Activated CD4-positive, alpha-beta T cell treated with anti-CD3 and anti-CD28 coated beads, Interleukin-2, amount 50 U/mL, for 1 hour (primary cell): ENCODE data around the gene IPO9.

ENCODE experiments used
- DNase-seq: peaks from one replicate; pipeline ENCODE4 v3.0.0-alpha.2; 2020

The IPO9 gene

GRCh38 chr1:201907621-201908020, 78.7 kb downstream of the IPO9 start:
- no peak for DNase-seq

DNA sequence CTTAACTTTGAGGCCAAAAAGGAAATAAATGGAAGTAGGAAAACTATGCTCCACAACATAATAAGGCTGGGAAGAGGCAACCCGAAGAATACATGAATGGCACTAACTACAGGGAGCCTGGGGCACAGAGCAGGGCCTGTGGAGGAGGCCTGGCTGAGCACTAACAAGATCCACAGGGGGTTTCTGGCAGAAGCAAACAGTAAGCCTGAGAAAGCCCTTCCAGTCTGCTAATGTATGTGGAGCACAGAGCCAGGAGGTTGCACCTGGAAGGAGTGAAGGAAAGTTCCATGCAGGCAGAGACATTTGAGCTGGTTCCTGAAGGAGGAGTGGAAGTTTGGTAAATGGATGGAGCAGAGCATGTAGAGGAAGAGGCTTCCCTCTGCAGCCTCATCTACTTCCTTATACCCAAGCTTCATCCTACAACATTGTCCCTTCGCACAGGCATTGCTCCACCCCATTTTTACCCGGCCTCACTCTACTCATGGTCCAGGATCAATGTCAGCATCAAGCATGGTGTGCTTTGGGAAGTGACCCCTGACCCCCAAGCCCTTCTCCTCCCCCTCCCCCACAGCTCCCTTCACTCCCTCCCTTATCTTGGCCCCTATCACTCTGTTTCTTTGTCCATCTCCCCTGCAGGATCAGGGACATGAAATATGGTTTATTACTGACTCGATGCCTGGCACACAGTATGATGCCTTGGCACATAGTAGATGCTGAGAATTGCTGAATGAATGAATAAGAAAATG, 83.0 kb downstream of the IPO9 start:
- no peak for DNase-seq

DNA sequence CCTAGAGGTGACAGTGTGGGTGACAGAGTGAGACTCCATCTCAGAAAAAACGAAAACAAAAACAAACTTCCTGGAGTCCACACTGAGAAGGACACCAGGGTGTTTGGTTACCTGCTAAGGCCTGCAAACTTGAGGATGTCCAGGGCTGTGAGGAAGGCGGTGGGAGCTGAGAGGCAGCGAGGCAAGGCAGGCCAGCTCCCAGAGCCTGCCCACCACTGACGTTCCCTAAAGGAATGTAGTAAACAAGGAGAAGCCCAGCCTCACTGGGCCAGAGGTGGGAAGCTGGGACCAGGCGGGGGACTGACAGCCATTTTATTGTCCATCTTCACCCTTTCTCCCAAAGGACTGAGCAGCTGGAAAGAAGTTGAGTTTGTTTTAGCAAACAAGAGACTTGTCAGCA, 83.9 kb downstream of the IPO9 start:
- DNase-seq, result no peak

- no peak for DNase-seq
Measured at GRCh38 chr1:201914456-201915235, 85.7 kb downstream of the IPO9 start.

DNA sequence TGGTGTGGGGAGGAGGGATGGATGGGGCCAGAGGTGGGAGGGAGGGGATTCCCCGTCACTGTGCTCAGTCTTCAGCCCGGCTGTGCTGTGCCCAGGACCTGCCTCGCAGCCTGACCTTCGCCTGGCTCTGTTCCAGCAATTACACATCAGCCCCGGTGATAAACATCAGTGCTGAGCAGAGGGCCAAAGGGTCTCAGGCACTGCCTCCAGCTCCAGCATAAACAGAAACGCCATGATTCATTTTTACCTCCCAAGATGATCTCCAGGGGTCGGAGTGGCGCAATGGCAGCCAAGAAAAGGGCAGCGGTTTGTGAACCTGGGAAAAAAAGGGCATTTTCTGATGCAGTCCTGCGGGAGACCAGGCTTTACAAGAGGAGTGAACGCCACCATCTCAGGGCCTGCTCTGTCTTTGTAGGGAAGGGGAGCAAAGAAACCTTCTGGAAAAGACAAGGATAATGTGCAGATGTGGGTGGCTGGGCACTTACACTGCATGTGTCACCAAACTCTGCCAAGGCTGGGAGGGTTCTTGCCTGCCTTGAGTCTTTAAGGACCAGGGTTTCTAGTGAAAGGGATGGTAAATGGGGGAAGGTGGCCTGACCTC, 87.8 kb downstream of the IPO9 start:
- DNase-seq, result no peak

GRCh38 chr1:201917362-201918033, 88.5 kb downstream of the IPO9 start:
- no peak for DNase-seq

- no peak for DNase-seq
Measured at GRCh38 chr1:201918343-201918742, 89.4 kb downstream of the IPO9 start.

- DNase-seq, result no peak
Measured at GRCh38 chr1:201921952-201922558, 93.1 kb downstream of the IPO9 start.

DNA sequence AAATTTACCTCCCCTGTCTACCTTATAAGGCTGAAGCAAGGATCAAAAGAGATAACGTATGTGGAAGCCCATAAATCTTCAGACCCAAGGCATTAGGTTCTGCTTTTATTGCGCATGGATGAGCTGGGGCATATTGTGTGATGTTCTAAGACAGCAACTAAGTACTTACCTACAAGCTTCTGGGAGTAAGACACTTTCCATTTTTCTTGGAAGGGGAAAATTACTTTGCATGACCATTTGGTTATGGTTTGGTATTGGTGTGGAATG, 96.3 kb downstream of the IPO9 start:
- DNase-seq, result no peak

DNA sequence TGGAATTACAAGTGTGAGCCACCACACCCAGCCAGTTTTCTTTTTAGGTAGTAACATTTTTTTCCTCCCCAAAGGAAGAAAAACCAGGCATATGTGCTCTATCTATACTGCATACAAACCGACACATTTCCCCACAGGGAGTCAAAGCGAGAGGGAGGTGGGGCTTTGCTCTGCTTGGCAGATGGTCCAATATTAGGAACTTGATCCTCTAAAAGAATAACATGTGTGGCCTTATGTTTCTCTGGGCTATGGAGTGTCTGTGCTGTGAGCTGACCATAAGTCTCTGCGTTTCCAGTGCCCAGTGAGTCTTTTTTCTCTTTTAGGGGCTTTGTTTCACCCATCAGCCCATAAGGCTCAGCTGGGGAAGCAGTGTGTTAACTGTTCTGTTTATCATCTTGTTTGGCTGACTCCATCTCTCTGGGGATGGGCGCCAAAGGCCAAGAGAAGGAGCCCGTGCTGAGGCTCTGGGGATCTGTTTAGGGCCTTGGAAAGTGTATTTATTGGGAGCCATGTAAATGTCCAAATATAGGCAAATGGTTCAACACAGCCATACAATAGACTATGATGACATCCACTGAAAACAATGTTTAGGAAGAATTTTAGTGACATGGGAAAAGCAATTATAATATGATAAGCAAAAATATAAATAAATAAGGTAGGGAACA, 97.2 kb downstream of the IPO9 start:
- DNase-seq, result no peak

DNA sequence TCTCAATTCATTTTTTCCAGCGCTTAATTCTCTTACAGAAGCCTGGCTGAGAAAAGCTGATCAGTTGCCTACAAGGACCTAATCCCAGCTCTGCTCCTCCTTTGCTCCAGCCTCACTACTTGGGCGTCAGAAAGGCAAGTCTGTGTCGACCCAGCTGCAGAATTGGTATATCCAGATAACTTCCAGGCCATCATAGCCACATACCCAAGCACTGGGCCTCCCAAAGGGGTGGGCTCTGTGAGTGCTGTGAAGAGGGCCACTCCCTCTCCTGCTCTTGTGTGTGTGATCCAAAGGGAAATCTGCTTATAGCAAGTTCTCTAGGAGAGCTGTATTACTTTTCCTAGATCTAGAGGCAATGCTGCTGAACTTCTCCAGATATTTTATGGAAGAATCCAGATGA, 99.3 kb downstream of the IPO9 start:
- DNase-seq, result no peak

GRCh38 chr1:201930137-201930536, 101.2 kb downstream of the IPO9 start:
- no peak for DNase-seq

DNA sequence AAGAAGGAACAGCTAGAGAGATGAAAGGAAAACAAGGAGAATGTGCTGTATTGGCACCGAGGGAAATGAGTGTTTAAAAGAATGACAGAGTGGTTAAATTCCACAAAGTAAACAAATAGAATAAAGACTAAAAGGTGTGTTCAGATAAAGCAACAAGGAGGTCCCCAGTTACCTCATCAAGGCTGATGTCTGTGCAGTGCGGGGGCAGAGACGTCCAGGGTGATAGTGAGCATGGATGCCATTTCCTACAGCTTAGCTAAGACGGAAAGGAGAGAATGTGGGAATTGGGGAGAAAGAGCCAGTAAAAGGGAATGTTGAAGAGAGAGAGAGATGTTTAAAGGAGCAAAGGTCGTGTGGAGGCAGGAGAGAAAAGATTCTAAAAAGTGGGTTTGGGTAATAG, 101.8 kb downstream of the IPO9 start:
- DNase-seq, result no peak
